ENCODE measurements around the gene KCNH8.

- no peak for TF ChIP-seq CHD2 (IDR thresholded peaks at IDR 0.05; ENCODE audit: borderline replicate concordance, low read depth, low read length)
- TF ChIP-seq CREB1 (IDR thresholded peaks at IDR 0.05; ENCODE audit: low read depth) = no peak
- no peak for TF ChIP-seq SKIL (IDR thresholded peaks at IDR 0.05; ENCODE audit: low read depth, poor library complexity, severe bottlenecking)
- no peak for TF ChIP-seq CTCF (IDR thresholded peaks at IDR 0.05 in 2 of 3, conservative IDR thresholded peaks at IDR 0.05 in 1 of 3; ENCODE audit: control insufficient read depth in 2 of 3, extremely low read depth in 1 of 3, insufficient read depth in 1 of 3, low read depth in 3 of 3, low read length in 3 of 3)
- no peak for TF ChIP-seq BCL11A (IDR thresholded peaks at IDR 0.05; ENCODE audit: low read depth, low read length)
- no peak for TF ChIP-seq FOXM1 (IDR thresholded peaks at IDR 0.05; ENCODE audit: low read depth, low read length)
- TF ChIP-seq EP300 (IDR thresholded peaks at IDR 0.05; ENCODE audit: borderline replicate concordance in 1 of 2, control insufficient read depth in 1 of 2, low read depth in 2 of 2, low read length in 2 of 2) = no peak
- TF ChIP-seq TAF1 (IDR thresholded peaks at IDR 0.05; ENCODE audit: borderline replicate concordance, low read depth, low read length) = no peak
- no peak for TF ChIP-seq POLR2AphosphoS5 (IDR thresholded peaks at IDR 0.05; ENCODE audit: low read length)
- TF ChIP-seq CBFB (IDR thresholded peaks at IDR 0.05; ENCODE audit: low read depth) = no peak
Measured at GRCh38 chr3:19467761-19468160, 319.5 kb downstream of the KCNH8 start.
